Measurements from ENCODE around the gene KHSRP. TPM values are rescaled to one million over a fixed set of nuclear protein-coding genes. Genes with fewer than 3 reads are reported as not detected.

Gene KHSRP
- total and polyA plus RNA-seq, 2 of the 13 experiments (the other 11 are each of a cell fraction or from before 2014, with no cell fraction given), result 72.1 to 129 TPM

DNA sequence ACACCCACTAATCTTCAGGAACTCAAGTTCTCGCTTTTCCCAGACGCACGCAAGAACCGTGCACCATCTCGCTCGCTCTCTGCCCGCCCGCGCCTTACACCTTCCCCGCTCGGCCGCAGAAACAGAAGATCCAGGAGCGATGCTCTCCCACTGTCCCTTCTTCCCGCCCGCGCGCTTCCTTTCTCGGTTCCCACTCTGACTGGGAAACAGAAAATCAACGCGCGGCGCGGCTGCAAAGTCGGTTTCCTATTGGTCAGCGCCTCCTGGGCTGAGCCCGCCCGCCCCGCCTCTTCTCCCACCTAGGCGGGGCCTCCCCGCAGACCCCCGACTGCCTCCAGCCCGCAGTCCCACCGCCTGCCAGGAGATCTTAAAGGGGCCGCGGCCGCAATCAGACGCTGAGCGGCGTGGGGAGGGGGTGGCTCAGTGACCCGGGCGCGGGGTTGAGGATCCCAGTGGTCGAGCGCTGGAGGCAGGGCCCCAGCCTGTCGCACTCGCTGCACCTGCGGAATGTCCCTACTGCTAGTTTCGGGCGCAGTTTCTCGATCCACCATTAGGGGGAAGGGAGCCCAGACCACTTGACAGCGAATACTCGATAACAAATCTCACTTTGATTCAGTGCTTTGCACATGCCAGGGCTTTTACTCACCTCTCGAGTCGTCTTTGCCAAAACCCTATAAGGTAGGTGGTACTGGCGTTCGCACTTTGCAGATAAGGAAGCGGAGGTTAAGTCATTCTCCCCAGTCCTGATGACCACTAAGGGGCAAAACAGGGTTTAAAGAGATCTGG lies 35.7 kb upstream of the KHSRP start (continued):
- TF ChIP-seq, protein P1, sequence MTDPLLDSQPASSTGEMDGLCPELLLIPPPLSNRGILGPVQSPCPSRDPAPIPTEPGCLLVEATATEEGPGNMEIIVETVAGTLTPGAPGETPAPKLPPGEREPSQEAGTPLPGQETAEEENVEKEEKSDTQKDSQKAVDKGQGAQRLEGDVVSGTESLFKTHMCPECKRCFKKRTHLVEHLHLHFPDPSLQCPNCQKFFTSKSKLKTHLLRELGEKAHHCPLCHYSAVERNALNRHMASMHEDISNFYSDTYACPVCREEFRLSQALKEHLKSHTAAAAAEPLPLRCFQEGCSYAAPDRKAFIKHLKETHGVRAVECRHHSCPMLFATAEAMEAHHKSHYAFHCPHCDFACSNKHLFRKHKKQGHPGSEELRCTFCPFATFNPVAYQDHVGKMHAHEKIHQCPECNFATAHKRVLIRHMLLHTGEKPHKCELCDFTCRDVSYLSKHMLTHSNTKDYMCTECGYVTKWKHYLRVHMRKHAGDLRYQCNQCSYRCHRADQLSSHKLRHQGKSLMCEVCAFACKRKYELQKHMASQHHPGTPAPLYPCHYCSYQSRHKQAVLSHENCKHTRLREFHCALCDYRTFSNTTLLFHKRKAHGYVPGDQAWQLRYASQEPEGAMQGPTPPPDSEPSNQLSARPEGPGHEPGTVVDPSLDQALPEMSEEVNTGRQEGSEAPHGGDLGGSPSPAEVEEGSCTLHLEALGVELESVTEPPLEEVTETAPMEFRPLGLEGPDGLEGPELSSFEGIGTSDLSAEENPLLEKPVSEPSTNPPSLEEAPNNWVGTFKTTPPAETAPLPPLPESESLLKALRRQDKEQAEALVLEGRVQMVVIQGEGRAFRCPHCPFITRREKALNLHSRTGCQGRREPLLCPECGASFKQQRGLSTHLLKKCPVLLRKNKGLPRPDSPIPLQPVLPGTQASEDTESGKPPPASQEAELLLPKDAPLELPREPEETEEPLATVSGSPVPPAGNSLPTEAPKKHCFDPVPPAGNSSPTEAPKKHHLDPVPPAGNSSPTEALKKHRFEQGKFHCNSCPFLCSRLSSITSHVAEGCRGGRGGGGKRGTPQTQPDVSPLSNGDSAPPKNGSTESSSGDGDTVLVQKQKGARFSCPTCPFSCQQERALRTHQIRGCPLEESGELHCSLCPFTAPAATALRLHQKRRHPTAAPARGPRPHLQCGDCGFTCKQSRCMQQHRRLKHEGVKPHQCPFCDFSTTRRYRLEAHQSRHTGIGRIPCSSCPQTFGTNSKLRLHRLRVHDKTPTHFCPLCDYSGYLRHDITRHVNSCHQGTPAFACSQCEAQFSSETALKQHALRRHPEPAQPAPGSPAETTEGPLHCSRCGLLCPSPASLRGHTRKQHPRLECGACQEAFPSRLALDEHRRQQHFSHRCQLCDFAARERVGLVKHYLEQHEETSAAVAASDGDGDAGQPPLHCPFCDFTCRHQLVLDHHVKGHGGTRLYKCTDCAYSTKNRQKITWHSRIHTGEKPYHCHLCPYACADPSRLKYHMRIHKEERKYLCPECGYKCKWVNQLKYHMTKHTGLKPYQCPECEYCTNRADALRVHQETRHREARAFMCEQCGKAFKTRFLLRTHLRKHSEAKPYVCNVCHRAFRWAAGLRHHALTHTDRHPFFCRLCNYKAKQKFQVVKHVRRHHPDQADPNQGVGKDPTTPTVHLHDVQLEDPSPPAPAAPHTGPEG (CRISPR knock-in tag; IDR thresholded peaks at IDR 0.05), result peak; percentile 100
- 0 out of 2 replicates have a peak, but pooled peaks have one; percentile 1 for TF ChIP-seq ELF3 (CRISPR knock-in tag; IDR thresholded peaks at IDR 0.05)
- TF ChIP-seq, protein P2, sequence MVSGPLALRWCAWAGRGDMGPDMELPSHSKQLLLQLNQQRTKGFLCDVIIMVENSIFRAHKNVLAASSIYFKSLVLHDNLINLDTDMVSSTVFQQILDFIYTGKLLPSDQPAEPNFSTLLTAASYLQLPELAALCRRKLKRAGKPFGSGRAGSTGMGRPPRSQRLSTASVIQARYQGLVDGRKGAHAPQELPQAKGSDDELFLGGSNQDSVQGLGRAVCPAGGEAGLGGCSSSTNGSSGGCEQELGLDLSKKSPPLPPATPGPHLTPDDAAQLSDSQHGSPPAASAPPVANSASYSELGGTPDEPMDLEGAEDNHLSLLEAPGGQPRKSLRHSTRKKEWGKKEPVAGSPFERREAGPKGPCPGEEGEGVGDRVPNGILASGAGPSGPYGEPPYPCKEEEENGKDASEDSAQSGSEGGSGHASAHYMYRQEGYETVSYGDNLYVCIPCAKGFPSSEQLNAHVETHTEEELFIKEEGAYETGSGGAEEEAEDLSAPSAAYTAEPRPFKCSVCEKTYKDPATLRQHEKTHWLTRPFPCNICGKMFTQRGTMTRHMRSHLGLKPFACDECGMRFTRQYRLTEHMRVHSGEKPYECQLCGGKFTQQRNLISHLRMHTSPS (CRISPR knock-in tag; IDR thresholded peaks at IDR 0.05; ENCODE audit: low read depth), result no peak
- TF ChIP-seq TMF1 (CRISPR knock-in tag; IDR thresholded peaks at IDR 0.05; ENCODE audit: low read depth), result peak; percentile 79
- no peak for TF ChIP-seq SMARCC2 (IDR thresholded peaks at IDR 0.05)
- TF ChIP-seq ZSCAN29 (CRISPR knock-in tag; conservative IDR thresholded peaks at IDR 0.05), result peak; percentile 77
- TF ChIP-seq ZSCAN9 (CRISPR knock-in tag; IDR thresholded peaks at IDR 0.05; ENCODE audit: borderline replicate concordance), result peak; percentile 60; the same call in 1 of the 2 replicates
- TF ChIP-seq, protein P3, sequence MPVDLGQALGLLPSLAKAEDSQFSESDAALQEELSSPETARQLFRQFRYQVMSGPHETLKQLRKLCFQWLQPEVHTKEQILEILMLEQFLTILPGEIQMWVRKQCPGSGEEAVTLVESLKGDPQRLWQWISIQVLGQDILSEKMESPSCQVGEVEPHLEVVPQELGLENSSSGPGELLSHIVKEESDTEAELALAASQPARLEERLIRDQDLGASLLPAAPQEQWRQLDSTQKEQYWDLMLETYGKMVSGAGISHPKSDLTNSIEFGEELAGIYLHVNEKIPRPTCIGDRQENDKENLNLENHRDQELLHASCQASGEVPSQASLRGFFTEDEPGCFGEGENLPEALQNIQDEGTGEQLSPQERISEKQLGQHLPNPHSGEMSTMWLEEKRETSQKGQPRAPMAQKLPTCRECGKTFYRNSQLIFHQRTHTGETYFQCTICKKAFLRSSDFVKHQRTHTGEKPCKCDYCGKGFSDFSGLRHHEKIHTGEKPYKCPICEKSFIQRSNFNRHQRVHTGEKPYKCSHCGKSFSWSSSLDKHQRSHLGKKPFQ (CRISPR knock-in tag; IDR thresholded peaks at IDR 0.05; ENCODE audit: insufficient replicate concordance), result no peak
- TF ChIP-seq, protein P4, sequence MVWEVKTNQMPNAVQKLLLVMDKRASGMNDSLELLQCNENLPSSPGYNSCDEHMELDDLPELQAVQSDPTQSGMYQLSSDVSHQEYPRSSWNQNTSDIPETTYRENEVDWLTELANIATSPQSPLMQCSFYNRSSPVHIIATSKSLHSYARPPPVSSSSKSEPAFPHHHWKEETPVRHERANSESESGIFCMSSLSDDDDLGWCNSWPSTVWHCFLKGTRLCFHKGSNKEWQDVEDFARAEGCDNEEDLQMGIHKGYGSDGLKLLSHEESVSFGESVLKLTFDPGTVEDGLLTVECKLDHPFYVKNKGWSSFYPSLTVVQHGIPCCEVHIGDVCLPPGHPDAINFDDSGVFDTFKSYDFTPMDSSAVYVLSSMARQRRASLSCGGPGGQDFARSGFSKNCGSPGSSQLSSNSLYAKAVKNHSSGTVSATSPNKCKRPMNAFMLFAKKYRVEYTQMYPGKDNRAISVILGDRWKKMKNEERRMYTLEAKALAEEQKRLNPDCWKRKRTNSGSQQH (CRISPR knock-in tag; IDR thresholded peaks at IDR 0.05; ENCODE audit: low read depth), result no peak
- no peak for TF ChIP-seq TBX2 (CRISPR knock-in tag; IDR thresholded peaks at IDR 0.05; ENCODE audit: borderline replicate concordance)
- TF ChIP-seq ZNF335 (CRISPR knock-in tag; IDR thresholded peaks at IDR 0.05), result 0 out of 2 replicates have a peak, but pooled peaks have one; percentile 38
- TF ChIP-seq, protein P5, sequence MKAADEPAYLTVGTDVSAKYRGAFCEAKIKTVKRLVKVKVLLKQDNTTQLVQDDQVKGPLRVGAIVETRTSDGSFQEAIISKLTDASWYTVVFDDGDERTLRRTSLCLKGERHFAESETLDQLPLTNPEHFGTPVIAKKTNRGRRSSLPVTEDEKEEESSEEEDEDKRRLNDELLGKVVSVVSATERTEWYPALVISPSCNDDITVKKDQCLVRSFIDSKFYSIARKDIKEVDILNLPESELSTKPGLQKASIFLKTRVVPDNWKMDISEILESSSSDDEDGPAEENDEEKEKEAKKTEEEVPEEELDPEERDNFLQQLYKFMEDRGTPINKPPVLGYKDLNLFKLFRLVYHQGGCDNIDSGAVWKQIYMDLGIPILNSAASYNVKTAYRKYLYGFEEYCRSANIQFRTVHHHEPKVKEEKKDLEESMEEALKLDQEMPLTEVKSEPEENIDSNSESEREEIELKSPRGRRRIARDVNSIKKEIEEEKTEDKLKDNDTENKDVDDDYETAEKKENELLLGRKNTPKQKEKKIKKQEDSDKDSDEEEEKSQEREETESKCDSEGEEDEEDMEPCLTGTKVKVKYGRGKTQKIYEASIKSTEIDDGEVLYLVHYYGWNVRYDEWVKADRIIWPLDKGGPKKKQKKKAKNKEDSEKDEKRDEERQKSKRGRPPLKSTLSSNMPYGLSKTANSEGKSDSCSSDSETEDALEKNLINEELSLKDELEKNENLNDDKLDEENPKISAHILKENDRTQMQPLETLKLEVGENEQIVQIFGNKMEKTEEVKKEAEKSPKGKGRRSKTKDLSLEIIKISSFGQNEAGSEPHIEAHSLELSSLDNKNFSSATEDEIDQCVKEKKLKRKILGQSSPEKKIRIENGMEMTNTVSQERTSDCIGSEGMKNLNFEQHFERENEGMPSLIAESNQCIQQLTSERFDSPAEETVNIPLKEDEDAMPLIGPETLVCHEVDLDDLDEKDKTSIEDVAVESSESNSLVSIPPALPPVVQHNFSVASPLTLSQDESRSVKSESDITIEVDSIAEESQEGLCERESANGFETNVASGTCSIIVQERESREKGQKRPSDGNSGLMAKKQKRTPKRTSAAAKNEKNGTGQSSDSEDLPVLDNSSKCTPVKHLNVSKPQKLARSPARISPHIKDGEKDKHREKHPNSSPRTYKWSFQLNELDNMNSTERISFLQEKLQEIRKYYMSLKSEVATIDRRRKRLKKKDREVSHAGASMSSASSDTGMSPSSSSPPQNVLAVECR (CRISPR knock-in tag; IDR thresholded peaks at IDR 0.05; ENCODE audit: borderline replicate concordance), result peak; percentile 77; the same call in 1 of the 2 replicates
